ENCODE results near the gene SACS.

SACS gene

GRCh38 chr13:23453132-23453531 is 19.6 kb upstream of the SACS start:
- TF ChIP-seq, protein P1, sequence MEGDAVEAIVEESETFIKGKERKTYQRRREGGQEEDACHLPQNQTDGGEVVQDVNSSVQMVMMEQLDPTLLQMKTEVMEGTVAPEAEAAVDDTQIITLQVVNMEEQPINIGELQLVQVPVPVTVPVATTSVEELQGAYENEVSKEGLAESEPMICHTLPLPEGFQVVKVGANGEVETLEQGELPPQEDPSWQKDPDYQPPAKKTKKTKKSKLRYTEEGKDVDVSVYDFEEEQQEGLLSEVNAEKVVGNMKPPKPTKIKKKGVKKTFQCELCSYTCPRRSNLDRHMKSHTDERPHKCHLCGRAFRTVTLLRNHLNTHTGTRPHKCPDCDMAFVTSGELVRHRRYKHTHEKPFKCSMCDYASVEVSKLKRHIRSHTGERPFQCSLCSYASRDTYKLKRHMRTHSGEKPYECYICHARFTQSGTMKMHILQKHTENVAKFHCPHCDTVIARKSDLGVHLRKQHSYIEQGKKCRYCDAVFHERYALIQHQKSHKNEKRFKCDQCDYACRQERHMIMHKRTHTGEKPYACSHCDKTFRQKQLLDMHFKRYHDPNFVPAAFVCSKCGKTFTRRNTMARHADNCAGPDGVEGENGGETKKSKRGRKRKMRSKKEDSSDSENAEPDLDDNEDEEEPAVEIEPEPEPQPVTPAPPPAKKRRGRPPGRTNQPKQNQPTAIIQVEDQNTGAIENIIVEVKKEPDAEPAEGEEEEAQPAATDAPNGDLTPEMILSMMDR (conservative IDR thresholded peaks at IDR 0.05), result no peak
- H3K27ac ChIP-seq, result no peak overlapping the region

DNA sequence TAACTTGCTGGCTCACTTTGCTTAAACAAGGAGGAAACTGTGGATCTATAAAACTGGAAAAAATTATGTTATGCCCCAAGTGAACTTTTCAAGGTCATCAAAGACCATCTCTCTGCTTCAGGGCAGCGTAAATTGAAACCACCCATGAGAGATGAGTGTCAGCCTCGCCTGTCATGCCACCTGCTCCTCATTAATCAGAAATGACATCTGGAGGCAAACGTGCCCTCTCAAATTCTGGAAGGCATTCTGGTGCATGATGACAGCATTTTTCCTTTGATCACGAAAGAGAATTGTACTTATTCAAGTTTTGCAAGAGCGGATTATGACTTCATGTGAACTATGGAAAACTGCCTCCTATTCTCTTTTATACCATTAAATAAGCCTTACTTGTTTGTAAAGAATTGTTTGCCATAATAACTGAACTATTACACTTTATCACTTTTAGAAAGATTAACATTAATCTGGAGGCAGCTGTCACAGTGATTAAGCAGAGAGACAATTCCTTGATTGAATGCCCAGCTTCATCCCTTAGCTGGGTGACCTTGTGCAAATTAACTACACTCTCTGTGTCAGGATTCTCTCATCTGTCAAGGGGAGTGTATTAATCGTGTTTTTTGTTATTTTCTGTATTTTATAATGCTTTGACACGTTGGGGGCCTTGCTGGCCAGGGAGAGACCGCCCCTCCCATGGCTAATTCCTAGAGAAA is 17.0 kb upstream of the SACS start:
- TF ChIP-seq, protein P1 (conservative IDR thresholded peaks at IDR 0.05), result no peak
- no peak overlapping the region for H3K27ac ChIP-seq

DNA sequence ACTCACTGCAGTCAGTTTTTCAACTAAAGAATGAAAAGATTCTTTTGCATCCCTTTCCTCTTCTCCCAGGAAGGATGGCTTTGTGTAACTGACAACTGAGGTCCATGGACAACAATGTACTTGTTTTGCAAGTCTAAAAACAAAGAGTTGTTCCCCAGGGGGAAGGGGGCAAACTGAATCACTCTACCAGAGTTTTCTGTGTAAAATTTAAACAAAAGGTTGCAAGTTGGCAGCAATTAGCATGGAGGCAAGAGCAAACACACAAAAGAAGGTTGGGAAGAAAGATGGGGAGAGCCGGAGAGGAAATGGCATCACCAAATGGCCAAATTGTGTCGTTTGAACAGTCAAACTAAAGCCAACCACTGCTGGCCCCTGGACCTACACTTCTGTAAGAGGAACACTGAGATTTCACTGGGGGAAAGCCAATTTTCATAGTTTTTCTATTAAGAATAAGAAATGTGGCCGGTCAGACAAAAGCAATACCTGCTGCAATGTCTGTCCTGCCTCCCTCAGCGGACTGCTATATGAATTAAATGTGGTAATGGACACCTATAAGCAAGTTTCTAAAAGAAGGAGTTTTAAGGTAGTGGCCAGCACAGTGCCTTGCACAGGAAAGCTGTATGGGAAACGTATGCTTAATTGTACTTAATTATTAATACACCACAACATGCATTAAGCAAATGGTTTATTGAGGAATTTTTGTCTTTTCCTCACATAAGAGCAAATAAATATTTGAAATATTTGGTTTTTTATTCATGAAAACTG is 16.1 kb upstream of the SACS start:
- no peak overlapping the region for H3K27ac ChIP-seq

DNA sequence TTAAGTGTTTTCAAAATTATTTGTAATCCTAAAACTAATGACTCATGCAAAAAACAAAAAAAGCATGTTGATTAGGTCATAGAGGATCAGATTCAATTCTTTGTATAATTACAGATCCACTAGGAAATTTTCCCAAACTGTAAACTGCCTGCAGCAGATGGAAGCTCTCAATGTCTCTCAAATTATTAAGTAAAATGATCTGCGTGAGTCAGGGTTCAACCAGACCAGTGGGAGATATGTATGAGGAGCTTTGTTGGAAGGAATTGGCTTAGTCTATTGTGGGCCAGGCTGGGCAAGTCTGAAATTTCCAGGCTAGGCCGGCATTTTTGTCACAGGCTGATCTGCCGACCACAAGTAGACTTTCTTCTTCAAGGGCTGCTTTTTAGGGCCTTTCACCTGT is 14.4 kb upstream of the SACS start:
- no peak overlapping the region for H3K27ac ChIP-seq
- TF ChIP-seq, protein P1 (conservative IDR thresholded peaks at IDR 0.05), result no peak

More for the DNA sequence above, 16.1 kb upstream of the SACS start:
- TF ChIP-seq, protein P1 (conservative IDR thresholded peaks at IDR 0.05), result no peak

GRCh38 chr13:23445794-23446193 is 12.3 kb upstream of the SACS start:
- H3K27ac ChIP-seq, result no peak overlapping the region
- TF ChIP-seq, protein P1 (conservative IDR thresholded peaks at IDR 0.05), result no peak

DNA sequence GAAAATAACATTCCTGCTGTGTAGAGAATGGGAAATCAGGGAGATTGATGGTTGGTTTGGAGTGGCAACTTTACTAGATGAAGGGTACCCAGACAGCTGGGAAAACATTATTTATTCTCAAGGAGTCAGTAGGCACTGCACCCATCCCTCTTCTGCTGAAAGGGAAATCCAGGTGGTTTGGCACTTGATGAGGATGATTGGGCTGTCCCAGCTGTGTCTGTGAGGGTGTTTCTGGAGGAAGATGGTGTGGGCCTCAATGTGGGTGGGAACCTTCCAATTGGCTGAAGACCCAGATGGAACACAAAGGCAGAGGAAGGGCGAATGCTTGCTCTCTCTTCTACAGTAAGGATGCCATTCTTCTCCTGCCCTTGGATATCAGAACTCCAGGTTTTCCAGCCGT is 10.4 kb upstream of the SACS start:
- TF ChIP-seq, protein P1 (conservative IDR thresholded peaks at IDR 0.05), result no peak
- H3K27ac ChIP-seq, result no peak overlapping the region

- TF ChIP-seq, protein P1 (conservative IDR thresholded peaks at IDR 0.05), result no peak
- H3K27ac ChIP-seq, result no peak overlapping the region
Observed at GRCh38 chr13:23443110-23443509, 9.6 kb upstream of the SACS start.

Measured in VCaP (cell line).